ENCODE measurements around the gene UBQLN1.

Gene UBQLN1

GRCh38 chr9:83688921-83689320 is 18.8 kb downstream of the UBQLN1 start:
- DNase-seq, result no peak

- no peak for DNase-seq
Observed at GRCh38 chr9:83681490-83681889, 26.3 kb downstream of the UBQLN1 start.

DNA sequence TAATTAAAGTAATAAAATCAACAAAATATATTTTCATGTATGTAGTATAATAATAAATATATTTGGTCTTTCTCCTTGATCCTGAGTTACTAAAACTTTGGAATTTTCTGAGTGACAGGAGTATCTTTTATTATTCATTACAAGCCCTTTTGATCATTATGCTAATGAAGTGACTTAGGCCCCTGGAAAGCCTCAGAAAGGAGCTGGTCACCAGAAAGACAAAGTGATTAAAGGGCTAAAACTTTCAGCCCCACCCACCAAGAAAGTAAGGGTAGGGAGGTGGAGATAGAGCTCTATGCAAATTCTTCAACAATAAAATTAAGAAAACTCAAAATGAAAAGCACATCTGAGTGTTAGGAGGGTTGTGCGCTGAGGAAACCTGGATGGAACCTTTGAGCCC is 27.5 kb downstream of the UBQLN1 start:
- no peak for DNase-seq

GRCh38 chr9:83677596-83677995 is 30.2 kb downstream of the UBQLN1 start:
- DNase-seq, result no peak

DNA sequence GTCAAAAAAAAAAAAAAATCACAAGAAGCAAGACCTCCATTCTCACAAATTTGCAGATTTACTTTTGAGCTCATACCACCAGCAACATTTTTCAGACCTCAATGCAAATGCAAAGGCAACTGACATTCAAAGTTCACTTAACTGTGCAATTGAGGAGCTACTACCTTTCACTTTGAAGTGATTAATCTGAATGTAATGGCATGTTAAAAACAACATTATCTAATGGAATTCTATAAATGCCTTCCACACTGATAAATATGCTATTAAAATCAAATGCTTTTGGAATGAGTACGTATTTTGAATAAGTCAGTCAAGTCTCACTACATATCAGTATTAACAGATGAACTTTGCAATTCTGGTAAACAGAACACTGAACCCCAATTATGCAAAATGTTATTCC is 32.3 kb downstream of the UBQLN1 start:
- no peak for DNase-seq

- DNase-seq, result no peak
Observed at GRCh38 chr9:83671451-83671850, 36.3 kb downstream of the UBQLN1 start.

GRCh38 chr9:83670381-83670780 is 37.4 kb downstream of the UBQLN1 start:
- DNase-seq, result no peak

DNA sequence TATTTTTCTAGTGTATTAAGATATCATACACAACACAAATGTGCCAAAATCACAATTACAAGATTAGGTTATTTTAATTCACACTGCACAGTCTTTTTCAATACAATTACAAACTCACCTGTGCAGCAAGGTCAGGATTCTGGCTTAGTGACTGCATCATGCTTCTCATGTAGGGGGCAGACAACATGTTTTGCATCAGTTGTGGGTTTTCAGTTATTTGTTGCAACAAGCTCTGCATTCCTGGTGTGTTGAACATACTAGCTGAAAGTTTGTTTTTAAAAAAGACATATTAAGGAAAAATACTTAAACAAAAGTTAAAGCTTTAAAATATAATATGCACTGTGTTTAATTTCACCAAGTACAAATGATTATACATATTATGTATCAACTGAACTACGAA is 38.7 kb downstream of the UBQLN1 start:
- DNase-seq, result no peak

DNA sequence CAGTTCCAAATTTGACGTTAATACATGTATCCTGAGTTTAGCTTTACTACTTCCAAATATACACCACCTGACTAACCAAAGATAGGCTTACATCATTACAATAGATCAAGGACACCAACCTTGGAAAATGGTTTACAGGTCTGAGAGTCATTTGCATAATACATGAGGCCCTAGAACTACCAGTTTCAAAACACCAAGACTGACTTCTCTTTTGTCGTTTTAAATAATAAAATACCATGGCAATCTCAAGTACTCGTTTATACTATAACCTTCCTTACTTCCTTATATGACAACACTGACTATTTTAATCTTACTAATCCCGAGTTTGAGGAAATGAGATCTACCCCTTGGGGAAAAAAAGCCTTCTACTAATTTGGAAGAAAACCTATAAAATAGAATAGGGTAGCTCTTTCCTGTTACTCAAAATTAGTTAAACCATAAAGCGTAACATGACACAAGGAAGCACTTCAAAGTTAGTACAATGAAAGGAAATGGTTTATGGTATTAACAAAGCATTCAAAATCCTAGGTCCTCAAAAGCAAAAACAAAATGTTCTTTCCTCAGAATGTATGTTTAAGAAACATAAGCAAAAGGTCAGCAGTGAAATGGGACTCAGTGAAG is 42.1 kb downstream of the UBQLN1 start:
- DNase-seq, result no peak

DNA sequence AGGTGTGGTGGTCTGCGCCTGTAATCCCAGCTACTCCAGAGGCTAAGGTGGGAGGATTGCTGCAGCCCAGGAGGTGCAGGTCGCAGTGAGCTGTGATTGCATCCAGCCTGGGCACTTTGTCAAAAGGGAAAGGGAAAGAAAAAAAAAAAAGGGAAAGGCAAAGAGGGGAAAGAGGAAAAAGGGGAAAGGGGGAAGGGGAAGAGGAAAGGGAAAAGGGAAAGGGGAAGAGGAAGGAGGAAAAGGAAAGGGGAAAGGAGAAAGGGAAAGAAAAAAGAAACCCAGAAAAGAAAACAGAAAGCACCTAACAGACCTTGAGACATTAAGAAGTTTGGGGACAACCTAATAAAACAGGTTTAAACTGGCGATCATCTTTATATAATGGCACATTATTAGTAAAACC is 44.8 kb downstream of the UBQLN1 start:
- no peak for DNase-seq

- no peak for DNase-seq
Observed at GRCh38 chr9:83656952-83657351, 50.8 kb downstream of the UBQLN1 start.

- no peak for DNase-seq
Observed at GRCh38 chr9:83656032-83656680, 51.6 kb downstream of the UBQLN1 start.

DNA sequence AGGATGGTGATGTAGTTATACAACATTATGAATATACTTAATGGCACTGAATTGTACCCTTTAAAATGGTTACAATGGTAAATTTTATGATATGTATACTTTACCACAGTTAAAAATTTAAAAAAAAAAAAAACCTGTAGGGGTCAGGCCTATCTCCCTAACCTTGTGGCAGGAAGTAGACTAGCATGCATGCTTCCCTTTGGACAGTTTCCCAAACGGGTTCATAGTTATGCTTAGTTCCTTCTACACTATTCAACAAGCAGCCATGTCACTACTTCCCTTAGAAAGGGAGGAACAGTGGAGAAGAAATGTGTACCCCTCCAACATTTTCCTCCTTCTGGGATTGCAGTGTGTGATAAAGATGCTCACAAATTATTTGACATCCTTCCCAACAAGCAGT is 52.3 kb downstream of the UBQLN1 start:
- DNase-seq, result no peak

DNA sequence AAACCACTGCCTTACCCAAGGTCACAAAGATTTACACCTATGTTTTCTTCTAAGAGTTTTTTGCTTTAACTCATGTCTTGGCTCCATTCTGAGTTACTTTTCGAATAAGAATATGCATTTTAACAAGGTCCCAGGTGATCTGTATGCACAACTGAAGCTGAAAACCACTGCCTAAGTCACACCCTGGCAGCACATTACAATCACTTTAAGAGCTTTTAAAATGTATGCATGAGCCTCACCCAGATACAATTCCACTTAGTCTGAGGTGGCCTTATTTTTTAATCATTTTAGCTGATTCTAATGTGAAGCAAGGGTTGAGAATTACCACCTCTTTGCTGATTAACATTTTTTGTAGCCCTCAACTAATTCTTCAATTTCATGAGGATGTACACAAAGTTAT is 55.3 kb downstream of the UBQLN1 start:
- DNase-seq, result no peak

GRCh38 chr9:83651558-83651957 is 56.2 kb downstream of the UBQLN1 start:
- no peak for DNase-seq

DNA sequence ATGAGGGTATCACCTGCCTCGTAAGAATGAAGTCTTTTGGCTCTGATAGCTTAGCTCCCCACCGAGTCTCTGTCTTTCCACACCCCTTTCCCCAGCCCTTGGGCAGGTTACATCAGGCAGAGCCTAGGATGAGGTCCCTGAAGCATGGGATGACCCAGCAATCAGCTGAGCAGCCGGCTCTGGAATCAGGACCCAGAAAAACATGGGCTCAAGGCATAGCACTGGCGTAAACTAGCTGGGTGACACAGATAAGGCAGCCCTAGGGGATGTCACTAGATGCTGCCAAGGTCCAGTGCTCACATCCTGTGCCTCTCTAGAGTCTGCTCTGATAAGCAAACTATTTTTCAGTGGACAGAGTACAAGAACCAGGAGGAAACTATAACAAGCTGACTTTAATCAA is 58.2 kb downstream of the UBQLN1 start:
- no peak for DNase-seq

DNA sequence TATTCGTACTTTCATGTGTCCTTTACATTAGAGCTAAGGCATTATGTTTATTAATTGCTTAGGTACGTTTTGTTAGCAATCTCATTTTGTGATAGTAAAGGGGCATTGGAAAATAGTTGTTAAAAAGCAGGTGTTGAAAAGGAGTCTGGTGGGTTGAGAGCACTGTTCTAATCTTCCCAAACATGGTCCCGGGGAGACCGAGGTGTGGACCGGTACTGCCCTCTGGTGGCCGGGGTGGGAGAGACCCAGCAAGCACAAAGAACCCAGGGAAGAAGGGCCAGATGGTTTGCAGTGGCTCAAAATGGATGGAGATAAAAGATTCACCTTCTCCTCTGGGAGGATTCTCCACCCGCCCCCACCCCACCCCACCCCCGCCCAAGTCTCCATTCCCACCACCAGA is 58.7 kb downstream of the UBQLN1 start:
- peak; percentile 65 for DNase-seq

GRCh38 chr9:83646500-83647239 is 61.1 kb downstream of the UBQLN1 start:
- no peak for DNase-seq

DNA sequence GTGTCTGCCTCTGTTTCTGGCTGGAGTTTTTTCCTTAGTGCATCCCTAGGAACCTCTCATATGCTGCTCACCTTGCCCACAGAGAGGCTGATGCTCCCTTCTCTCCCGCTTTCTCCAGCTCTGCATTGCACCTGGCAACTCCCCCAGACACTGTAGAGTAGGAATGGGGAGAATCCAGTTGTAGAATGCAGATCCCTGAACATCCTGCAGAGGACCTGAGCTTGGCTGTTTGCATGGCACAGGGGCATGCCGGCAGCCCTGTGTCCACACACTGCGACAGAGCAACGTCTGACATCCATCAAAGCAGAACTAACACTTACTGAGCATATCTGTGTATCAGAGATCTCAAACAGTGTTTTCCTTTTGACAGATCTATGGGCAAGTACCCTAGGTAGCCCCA is 65.0 kb downstream of the UBQLN1 start:
- DNase-seq, result no peak

- no peak for DNase-seq
Observed at GRCh38 chr9:83639266-83639665, 68.5 kb downstream of the UBQLN1 start.

- no peak for DNase-seq
Observed at GRCh38 chr9:83637389-83637788, 70.4 kb downstream of the UBQLN1 start.

GRCh38 chr9:83636813-83637212 is 70.9 kb downstream of the UBQLN1 start:
- DNase-seq, result no peak

- no peak for DNase-seq
Observed at GRCh38 chr9:83633676-83634075, 74.1 kb downstream of the UBQLN1 start.

DNA sequence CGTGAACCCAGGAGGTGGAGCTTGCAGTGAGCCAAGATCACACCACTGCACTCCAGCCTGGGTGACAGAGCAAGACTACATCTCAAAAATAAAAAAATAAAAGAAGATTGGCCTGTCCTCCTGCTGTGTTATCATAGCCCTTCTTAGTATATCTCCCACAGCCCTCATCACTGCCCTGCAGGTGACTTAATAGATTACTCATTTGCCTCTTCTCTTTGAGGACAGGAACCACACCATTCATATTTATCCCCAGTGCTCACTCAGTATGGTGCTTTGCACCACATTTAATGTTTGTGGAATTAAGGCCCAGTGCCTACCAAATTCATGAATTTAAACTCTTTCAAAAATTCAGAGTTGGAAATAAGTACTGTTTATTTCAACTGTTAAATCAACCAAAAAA is 74.5 kb downstream of the UBQLN1 start:
- no peak for DNase-seq

Data from central memory CD4-positive, alpha-beta T cell (primary cell).